B cell (primary cell): ENCODE data around the gene NOTCH4.

Experiments used
- CTCF ChIP-seq: fragments of 200-600 bp; IDR thresholded peaks from one replicate; pipeline ENCODE4 v1.8.0; 2022; ENCODE audit warnings: antibody characterized with exemption, mild to moderate bottlenecking
- EZH2 ChIP-seq: IDR thresholded peaks from 2 replicates; pipeline ENCODE4 v1.6.1; 2012; ENCODE audit warnings: borderline replicate concordance, low read depth, mild to moderate bottlenecking, moderate library complexity, low read length; ENCODE audit not compliant: insufficient read depth, poor library complexity, severe bottlenecking

- no peak for TF ChIP-seq CTCF
- TF ChIP-seq EZH2, result no peak
Measured at GRCh38 chr6:32234934-32235333, 11.1 kb upstream of the NOTCH4 start.
